ENCODE data around the gene ETHE1.

ETHE1 gene

DNA sequence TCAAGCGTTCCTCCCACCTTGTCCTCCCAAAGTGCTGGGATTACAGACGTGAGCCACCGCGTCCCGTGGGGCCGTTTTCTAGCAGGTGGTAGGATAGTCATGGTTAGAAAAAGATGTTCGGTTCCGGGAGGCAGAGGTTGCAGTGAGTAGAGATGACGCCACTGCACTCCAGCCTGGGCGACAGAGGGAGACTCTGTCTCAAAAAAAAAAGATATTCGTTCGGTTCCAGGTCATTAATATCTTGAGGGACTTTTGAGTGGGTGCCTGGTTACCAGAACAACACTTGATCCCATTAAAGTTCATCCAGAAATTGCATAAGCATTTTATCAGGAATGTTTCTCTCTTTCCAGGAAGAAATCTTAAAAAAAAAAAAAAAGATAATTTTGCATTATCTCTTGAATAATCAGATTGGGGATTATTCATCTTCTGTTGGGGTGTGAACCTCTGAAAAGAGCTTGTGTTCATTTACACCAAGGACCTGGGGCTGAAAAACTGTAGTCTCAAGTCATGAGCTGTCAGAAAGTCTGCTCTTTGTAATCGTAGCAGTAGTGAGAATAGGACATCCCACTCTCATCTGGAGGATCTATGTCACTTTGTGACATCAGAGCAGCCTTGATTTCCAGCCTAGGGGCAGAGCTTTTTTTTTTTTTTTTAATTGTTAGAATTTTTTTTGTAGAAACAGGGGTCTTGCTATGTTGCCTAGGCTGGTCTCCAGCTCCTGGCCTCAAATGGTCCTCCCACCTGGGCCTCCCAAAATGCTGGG, 1.0 kb upstream of the ETHE1 start:
- ATAC-seq = no peak
- TF ChIP-seq ARNTL (CRISPR knock-in tag; IDR thresholded peaks at IDR 0.05; ENCODE audit: borderline replicate concordance, low read depth) (no peak), BACH2 (CRISPR knock-in tag; IDR thresholded peaks at IDR 0.05; ENCODE audit: borderline replicate concordance) (no peak), ZNF8 (CRISPR knock-in tag; IDR thresholded peaks at IDR 0.05) (no peak), SNAI2 (CRISPR knock-in tag; IDR thresholded peaks at IDR 0.05) (no peak), TOX (CRISPR knock-in tag; IDR thresholded peaks at IDR 0.05; ENCODE audit: borderline replicate concordance) (no peak), ISL1 (CRISPR knock-in tag; IDR thresholded peaks at IDR 0.05) (no peak), ZFP3 (CRISPR knock-in tag; IDR thresholded peaks at IDR 0.05) (no peak), ESRRG (CRISPR knock-in tag; IDR thresholded peaks at IDR 0.05) (no peak), GLIS3 (CRISPR knock-in tag; IDR thresholded peaks at IDR 0.05) (no peak), CSDC2 (CRISPR knock-in tag; IDR thresholded peaks at IDR 0.05) (no peak), OSR1 (CRISPR knock-in tag; IDR thresholded peaks at IDR 0.05) (no peak), ZC3H10 (CRISPR knock-in tag; IDR thresholded peaks at IDR 0.05) (no peak), ZNF70 (CRISPR knock-in tag; IDR thresholded peaks at IDR 0.05) (no peak), ZFP30 (CRISPR knock-in tag; IDR thresholded peaks at IDR 0.05) (no peak), TCF4 (CRISPR knock-in tag; IDR thresholded peaks at IDR 0.05; ENCODE audit: borderline replicate concordance) (no peak)
- TF ChIP-seq, protein P1, sequence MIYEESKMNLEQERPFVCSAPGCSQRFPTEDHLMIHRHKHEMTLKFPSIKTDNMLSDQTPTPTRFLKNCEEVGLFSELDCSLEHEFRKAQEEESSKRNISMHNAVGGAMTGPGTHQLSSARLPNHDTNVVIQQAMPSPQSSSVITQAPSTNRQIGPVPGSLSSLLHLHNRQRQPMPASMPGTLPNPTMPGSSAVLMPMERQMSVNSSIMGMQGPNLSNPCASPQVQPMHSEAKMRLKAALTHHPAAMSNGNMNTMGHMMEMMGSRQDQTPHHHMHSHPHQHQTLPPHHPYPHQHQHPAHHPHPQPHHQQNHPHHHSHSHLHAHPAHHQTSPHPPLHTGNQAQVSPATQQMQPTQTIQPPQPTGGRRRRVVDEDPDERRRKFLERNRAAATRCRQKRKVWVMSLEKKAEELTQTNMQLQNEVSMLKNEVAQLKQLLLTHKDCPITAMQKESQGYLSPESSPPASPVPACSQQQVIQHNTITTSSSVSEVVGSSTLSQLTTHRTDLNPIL (CRISPR knock-in tag; IDR thresholded peaks at IDR 0.05; ENCODE audit: low read depth) = no peak
- TF ChIP-seq, protein P2, sequence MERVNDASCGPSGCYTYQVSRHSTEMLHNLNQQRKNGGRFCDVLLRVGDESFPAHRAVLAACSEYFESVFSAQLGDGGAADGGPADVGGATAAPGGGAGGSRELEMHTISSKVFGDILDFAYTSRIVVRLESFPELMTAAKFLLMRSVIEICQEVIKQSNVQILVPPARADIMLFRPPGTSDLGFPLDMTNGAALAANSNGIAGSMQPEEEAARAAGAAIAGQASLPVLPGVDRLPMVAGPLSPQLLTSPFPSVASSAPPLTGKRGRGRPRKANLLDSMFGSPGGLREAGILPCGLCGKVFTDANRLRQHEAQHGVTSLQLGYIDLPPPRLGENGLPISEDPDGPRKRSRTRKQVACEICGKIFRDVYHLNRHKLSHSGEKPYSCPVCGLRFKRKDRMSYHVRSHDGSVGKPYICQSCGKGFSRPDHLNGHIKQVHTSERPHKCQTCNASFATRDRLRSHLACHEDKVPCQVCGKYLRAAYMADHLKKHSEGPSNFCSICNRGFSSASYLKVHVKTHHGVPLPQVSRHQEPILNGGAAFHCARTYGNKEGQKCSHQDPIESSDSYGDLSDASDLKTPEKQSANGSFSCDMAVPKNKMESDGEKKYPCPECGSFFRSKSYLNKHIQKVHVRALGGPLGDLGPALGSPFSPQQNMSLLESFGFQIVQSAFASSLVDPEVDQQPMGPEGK (CRISPR knock-in tag; IDR thresholded peaks at IDR 0.05; ENCODE audit: borderline replicate concordance) = no peak
- TF ChIP-seq, protein P3, sequence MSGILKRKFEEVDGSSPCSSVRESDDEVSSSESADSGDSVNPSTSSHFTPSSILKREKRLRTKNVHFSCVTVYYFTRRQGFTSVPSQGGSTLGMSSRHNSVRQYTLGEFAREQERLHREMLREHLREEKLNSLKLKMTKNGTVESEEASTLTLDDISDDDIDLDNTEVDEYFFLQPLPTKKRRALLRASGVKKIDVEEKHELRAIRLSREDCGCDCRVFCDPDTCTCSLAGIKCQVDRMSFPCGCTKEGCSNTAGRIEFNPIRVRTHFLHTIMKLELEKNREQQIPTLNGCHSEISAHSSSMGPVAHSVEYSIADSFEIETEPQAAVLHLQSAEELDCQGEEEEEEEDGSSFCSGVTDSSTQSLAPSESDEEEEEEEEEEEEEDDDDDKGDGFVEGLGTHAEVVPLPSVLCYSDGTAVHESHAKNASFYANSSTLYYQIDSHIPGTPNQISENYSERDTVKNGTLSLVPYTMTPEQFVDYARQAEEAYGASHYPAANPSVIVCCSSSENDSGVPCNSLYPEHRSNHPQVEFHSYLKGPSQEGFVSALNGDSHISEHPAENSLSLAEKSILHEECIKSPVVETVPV (CRISPR knock-in tag; IDR thresholded peaks at IDR 0.05) = no peak
- TF ChIP-seq, protein P4, sequence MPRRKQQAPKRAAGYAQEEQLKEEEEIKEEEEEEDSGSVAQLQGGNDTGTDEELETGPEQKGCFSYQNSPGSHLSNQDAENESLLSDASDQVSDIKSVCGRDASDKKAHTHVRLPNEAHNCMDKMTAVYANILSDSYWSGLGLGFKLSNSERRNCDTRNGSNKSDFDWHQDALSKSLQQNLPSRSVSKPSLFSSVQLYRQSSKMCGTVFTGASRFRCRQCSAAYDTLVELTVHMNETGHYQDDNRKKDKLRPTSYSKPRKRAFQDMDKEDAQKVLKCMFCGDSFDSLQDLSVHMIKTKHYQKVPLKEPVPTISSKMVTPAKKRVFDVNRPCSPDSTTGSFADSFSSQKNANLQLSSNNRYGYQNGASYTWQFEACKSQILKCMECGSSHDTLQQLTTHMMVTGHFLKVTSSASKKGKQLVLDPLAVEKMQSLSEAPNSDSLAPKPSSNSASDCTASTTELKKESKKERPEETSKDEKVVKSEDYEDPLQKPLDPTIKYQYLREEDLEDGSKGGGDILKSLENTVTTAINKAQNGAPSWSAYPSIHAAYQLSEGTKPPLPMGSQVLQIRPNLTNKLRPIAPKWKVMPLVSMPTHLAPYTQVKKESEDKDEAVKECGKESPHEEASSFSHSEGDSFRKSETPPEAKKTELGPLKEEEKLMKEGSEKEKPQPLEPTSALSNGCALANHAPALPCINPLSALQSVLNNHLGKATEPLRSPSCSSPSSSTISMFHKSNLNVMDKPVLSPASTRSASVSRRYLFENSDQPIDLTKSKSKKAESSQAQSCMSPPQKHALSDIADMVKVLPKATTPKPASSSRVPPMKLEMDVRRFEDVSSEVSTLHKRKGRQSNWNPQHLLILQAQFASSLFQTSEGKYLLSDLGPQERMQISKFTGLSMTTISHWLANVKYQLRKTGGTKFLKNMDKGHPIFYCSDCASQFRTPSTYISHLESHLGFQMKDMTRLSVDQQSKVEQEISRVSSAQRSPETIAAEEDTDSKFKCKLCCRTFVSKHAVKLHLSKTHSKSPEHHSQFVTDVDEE (CRISPR knock-in tag; IDR thresholded peaks at IDR 0.05) = no peak

DNA sequence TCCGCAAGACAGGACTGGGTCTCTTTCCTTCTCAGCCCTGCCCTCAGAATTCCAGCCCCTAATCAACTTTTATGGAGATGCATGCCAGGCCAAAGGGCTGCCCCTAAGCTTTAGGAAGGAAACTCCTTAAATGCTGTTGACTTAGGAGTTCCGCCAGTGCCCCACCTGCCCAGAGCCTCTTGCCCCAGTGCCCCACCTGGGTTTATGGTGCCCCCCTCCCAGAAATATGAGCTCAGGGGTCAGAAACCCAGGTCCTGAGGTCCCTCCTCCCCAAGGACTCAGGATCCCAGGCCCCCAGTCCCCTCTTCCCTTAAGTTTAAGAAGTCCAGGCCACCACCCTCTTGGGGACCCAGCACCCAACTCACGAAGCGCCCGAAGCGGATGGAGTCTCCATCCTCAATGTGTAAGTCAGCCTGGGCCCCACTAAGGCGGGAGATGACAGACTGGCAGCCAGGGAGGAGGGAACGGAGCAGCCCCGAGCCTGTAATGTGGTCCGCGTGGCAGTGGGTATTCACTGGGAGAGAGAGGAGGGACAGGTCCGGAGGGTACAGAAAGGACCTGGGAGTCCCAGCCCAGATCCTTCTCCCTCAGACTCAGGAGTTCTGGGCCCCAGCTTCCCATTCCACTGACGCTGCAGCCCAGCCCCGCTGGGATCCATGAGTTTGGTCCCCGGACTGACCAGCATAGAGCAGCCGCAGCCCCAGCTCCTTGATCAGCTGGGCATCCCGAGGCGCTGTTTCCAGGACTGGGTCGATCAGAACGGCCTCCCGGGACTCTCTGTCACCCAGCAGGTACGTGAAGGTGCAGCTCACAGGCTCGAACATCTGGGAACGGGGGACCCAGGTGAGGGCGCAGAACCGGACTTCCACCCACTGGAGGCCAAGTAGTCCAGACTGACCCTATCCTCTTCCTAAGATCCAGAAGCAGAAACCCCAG, 897 bp downstream of the ETHE1 start:
- peak; percentile 67 for ATAC-seq
- no peak for TF ChIP-seq SNAI2 (CRISPR knock-in tag; IDR thresholded peaks at IDR 0.05)
- TF ChIP-seq ARNTL (CRISPR knock-in tag; IDR thresholded peaks at IDR 0.05; ENCODE audit: borderline replicate concordance, low read depth) = no peak
- no peak for TF ChIP-seq ZNF8 (CRISPR knock-in tag; IDR thresholded peaks at IDR 0.05)
- no peak for TF ChIP-seq TCF4 (CRISPR knock-in tag; IDR thresholded peaks at IDR 0.05; ENCODE audit: borderline replicate concordance)
- TF ChIP-seq, protein P3 (CRISPR knock-in tag; IDR thresholded peaks at IDR 0.05) = no peak
- no peak for TF ChIP-seq ZNF565 (CRISPR knock-in tag; conservative IDR thresholded peaks at IDR 0.05; ENCODE audit: low read depth)
- TF ChIP-seq ISL1 (CRISPR knock-in tag; IDR thresholded peaks at IDR 0.05) = no peak
- TF ChIP-seq ZFP30 (CRISPR knock-in tag; IDR thresholded peaks at IDR 0.05) = no peak
- no peak for TF ChIP-seq ESRRG (CRISPR knock-in tag; IDR thresholded peaks at IDR 0.05)
- no peak for TF ChIP-seq ZFP3 (CRISPR knock-in tag; IDR thresholded peaks at IDR 0.05)
- no peak for TF ChIP-seq GLIS3 (CRISPR knock-in tag; IDR thresholded peaks at IDR 0.05)
- TF ChIP-seq, protein P4 (CRISPR knock-in tag; IDR thresholded peaks at IDR 0.05) = no peak
- no peak for TF ChIP-seq CSDC2 (CRISPR knock-in tag; IDR thresholded peaks at IDR 0.05)
- no peak for TF ChIP-seq BACH2 (CRISPR knock-in tag; IDR thresholded peaks at IDR 0.05; ENCODE audit: borderline replicate concordance)
- TF ChIP-seq ZC3H10 (CRISPR knock-in tag; IDR thresholded peaks at IDR 0.05) = no peak
- TF ChIP-seq PPARA (CRISPR knock-in tag; IDR thresholded peaks at IDR 0.05; ENCODE audit: borderline replicate concordance) = no peak

Measured in SK-N-SH treated with all-trans-retinoic acid at 6 μM for 48 hours (cell line).